HEK293 (cell line): Measurements from ENCODE around the gene ELAVL2.

Experiments
- HOXC10 ChIP-seq: sonication (generic); formaldehyde crosslinking; IDR thresholded peaks from 2 replicates; pipeline ENCODE4 v1.8.1; 2023; ENCODE audit warnings: mild to moderate bottlenecking, missing genetic modification reagents
- ZNF792 ChIP-seq: fragments of 450-650 bp; formaldehyde crosslinking; IDR thresholded peaks from 2 replicates; pipeline ENCODE4 v1.5.1; 2016; ENCODE audit warnings: missing biosample characterization, missing genetic modification characterization

GRCh38 chr9:23751633-23752032 lies 74.4 kb downstream of the ELAVL2 start:
- TF ChIP-seq HOXC10 (CRISPR knock-in tag) (no peak), ZNF792 (tag by site-specific recombination) (no peak)
